GM19468 (cell line): ENCODE results near the gene HDAC4.

ENCODE experiments used
- ATAC-seq: cut with Tn5 transposase; IDR thresholded peaks from one replicate; pipeline ENCODE4 v1.9.1; 2021; ENCODE audit warnings: mild to moderate bottlenecking, moderate library complexity, moderate number of reproducible peaks; ENCODE audit not compliant: unreplicated experiment; ENCODE audit errors: extremely low read depth

The HDAC4 gene

DNA sequence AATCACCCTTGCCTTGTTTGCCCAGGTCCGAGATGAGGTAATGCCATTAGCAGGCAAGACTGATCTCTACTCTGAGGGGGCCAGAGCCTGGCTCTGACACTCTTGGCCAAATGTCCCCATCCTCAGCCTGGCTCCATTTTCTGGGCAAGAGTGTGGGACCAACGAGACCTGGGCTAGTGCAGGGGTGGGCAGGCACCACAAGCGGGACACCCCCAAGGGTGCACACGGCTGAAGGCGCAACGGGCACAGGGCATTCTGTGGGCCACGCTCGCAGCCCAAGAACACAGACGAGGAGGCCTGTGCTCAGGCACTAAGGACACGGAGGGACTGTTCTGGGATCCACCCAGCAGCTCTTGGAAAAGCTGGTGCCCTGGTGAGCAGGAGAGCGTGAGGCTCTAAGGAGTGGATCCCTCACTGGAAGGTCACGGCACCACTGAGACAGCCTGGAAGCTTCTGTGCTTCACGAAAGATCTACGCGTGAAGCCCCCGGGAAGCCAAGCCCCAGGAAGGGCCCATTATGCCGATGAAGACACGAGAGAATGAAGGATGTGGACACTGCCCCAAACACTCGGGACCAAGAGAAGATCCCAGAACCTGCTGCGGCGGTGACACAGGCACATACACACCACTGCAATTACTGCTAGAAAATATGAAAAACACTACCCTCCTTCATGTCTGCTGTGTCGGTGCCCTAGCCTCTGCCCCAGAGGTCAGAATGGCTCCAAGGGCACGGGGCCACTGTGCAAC is 138.2 kb downstream of the HDAC4 start:
- ATAC-seq, result no peak

DNA sequence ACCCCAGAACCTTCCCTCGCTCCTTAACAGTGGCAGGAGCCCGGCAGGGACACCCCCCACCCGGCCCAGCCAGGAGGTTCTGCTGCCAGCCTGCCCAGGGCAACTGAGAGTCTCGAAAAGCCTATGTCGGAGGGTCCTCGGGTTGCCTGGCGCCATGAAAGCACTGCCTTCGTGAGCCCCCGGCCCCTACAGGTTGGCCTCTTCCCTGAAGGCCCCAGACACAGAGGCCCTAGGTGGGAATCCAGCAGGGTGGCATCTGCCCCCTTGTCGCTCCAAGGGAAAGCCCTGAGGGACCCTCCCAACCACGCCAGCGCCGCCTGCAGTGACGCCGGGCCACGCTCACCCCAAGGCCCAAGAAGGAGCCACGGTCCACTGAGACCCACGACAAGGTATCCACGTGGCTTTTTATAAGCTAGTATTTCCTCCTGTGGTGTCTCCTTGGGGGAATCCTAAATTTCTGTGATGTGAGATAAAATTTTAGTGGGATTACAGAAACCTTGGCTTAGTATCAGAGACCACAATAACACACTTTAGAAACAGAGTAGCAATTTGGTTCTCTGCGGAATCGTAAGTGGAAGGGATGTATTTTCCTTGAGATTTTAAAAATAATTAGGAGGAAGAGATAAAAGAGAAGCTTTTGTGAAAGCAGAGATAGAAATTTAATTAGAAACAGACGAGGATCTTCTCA is 138.9 kb downstream of the HDAC4 start:
- ATAC-seq, result no peak

DNA sequence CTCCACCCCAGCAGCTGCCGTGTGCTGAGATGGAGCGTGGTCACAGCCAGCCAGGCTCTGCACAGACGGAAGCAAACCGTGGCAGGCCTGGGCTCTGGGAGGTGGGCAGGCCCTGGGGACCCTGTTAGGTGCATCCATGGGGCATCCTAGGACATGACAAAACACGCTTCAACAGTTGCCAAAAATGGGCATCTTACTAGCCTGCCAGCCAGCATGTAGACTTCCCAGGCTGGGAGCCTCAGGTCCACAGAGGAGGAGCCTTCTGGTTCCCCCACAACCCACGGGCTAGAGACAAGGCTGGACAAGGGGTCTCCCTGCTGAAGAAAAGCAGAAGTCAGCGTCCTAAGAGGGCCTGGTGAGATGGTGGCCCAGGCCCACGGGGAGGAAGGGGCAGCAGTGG is 139.5 kb downstream of the HDAC4 start:
- ATAC-seq, result no peak

DNA sequence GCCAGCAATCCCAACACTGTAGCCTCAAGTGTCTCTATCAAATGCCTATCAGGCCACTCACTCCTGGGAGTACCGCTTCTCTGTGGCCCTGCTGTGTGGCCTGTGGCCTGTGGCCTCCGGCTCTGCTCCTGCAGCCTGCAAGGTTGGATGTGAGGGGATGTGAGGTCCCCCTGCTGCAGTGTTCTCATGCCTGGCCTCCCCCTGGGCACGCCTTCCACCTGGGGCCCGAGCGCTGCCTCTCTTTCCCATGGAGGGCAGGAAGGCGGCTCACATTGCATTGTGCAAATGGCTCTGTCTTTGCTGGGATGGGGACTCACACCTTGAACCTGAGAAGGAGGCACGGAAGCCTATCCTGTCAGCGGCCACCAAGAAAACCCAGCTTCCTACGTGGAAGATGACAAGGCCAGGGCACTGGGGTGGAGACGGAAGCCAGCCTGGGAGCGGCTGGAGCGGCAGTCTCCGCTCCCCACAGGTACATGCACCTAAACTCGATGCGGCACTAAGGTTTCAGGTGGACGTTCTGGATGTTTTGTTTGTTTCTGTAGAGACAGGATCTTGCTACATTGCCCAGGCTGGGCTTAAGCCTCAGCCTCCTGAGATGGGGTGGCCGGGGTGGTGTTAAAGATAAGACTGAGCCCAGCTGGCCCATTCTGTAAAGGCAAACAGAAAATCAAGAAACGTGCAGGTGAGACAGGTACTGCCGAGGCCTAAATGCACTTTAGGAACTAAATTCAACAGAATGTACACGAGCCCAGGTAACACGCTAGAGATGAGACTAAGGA is 140.1 kb downstream of the HDAC4 start:
- ATAC-seq, result no peak

DNA sequence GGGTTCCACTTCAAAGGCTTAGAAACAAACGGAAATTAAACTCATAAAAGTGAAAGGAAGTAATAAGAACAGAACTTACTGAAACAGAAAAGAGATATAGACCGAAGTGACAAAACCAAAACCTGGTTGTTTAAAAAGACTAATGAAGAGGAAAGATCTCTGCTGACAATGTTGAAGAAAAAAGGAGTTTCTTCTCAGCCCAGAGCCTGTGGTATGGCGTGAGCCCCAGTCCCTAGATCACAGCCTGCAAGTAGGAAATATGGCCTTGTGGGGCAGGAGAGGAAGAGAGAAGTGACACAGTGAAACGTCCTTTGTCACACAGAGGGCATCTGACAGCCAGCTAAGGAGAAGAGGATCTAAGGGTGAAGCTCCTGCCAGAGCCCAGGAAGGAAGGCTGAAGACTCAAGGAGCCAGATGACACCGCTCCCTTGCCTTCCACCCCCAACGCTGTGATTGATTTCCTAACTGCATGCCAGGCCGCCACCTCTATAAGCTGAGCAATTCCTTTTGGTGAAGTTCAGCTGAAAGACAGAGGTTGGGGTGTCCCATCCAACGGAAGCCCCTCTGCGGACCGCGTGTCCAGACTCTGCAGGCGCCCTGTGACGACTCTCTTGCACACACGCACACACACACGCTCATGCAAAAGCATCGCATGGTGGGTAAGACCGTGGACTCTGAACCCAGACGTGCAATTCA is 141.1 kb downstream of the HDAC4 start:
- ATAC-seq, result no peak

DNA sequence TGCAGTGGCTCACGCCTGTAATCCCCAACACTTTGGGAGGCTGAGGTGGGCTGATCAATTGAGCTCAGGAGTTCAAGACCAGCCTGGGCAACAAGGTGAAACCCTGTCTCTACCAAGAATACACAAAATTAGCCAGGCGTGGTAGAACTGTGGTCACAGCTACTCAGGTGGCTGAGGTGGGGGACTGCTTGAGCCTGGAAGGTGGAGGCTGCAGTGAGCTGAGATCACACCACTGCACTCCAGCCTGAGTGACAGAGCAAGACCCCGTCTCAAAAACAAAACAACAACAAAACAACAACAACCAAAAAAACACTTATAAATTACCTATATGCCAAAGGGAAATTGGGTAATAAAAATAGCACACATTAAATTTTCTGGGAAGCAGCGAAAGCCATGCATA is 141.6 kb downstream of the HDAC4 start:
- no peak for ATAC-seq

DNA sequence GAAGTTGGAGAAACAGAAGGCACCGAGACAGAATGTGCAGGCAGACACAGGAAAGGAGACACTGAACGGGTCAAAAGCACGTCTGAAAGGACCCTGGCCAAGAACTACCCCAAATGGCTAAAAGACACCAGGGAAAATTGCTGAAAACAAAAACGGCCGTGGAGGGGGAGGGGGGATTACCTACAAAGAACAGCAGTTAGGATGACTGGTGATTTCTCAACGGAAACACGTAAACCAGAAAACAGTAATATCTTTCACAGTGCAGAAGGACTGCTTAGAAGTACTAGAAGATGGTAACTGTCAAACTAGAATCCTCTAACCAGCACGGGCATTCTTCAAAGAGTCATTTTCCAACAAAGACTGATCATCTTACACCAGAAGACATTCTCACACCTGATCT is 142.6 kb downstream of the HDAC4 start:
- no peak for ATAC-seq

DNA sequence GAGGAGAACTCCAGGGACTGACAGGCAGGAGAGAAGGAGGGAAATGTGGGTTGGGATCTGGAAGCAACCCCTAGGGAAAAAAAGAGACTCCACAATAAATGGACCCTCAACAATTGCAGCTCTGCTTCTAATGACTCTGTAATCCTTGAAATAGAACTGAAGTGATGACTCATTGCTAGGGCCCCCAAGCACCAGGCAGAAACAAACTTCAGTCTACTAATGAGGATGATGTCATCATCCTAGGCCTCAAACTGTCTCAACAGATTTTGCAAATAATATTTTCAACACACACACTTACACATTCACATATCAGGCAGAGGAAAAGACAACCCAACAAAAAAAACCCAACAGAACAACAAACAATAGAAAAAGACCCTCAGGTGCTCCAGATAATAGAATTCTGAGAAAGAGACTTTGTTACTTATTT is 143.3 kb downstream of the HDAC4 start:
- no peak for ATAC-seq

DNA sequence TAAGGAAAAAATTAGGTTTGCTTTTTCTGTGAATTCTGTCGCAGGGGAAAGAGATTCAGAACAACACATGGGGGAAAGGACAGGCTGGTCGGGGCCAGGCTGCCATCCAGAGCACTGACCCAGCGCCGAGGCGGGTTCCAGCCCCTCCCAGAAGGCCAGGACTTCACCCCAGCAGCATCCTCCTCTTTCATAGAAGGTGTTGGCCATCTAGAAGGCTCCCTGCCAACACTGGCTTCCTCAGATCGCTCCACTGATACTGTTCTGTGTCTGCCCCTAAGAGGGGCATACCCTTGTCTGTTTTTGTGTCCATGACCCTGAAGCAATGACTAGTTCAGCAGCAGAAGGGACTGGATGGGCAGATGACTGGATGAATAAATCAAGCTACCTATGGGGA is 144.5 kb downstream of the HDAC4 start:
- no peak for ATAC-seq

DNA sequence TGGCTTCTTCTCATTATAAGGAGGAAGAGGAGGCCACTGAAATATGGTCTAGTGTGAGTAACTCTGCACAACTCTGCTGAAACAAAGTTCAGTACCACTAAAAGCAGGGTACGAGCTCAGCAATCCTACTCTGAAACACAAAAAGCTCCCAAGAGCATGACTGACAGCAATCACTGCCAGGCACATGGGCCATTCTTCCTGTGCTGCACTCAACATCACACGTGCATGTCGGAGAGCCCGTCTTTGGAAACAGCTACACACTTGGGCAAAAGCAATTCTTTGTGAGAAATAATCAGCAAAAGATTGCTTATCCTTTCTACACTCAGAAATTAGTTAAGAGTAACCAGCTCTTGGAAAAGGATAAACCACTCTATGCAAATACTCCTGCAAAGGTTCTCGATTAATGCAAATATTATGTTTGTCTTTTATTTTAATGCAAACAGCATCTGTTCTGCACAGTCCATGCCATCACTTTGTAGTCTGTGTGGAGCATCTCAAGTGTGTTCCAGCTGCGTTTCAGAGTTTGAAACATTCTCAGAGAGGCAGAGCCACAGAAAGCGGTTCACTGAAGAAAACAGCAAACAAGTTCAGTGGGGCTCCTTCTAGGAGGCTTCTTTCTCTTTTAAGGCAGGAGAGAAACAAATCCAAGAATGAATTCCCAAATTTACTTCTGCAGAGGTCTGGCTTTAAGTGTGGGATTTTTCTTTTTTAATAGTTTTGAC is 145.0 kb downstream of the HDAC4 start:
- ATAC-seq, result no peak

DNA sequence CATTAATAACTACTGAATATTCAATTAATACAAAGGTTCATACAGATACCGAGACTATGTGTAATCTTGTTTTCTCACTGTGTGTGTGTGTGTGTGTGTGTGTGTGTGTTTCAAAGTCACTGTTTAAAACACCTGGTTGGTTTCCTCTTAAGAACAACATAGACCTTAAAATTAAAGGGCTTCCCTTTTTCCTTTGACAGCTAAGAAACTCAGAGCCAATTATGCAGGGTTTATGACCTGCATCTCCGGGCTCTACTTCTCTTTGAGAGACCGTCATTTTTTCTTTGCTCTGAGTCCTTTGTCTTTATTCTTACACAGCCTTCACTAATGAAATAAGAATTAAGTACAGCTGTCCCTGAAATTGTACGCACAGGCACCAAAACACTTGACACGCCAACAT is 145.6 kb downstream of the HDAC4 start:
- ATAC-seq, result no peak

DNA sequence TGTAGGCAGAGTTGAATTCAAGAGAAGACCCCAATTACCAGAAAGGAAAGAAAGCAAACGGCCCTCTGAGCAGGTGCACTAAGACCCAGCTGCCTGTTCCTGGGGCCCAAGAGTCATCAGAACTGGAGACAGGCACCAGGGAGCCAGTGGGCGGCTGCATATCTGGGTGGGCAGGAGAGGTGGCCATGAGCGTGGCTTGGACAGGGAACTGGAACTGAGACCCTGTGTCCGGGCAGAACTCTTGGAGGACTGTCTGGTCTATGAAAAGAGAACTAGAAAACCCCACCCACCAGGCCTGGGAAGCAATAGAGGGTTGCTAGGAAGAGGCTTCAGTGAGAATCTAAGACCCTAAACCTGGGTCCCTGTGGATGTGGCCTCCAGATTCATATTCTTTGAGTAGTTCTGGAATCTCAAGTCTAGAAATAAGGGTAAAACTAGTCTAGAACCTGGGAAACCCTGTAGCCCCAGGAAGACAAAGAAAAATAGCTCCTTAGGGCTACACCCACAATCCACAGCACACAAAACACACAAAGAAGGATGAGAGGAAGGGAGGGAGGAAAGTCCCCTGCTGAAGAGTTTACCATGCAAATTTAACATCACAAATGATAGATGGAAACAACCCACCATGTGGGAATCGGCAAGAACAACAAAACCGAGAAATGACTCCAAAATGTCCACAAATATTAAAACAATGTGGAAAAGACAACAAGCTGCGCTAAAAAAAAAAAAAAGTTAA is 147.0 kb downstream of the HDAC4 start:
- no peak for ATAC-seq

DNA sequence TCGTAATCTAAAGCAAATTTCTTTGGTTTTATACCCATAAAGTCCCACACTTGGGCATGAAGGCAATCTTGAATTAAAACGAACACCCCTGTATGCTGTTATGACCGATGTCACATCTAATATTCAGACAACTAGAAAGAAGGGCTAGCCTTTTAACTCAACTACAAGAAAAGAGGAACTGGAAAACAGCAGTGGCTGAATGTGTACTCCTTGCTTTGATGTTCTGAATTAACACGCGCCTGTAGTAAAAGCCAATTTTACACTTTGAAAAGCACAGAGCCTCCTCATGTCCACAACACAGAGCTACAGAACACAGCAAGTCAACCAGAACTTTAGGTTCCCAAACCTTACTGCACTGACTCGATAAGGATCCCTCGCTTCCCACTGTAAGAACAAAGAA is 147.6 kb downstream of the HDAC4 start:
- peak; percentile 52 for ATAC-seq

DNA sequence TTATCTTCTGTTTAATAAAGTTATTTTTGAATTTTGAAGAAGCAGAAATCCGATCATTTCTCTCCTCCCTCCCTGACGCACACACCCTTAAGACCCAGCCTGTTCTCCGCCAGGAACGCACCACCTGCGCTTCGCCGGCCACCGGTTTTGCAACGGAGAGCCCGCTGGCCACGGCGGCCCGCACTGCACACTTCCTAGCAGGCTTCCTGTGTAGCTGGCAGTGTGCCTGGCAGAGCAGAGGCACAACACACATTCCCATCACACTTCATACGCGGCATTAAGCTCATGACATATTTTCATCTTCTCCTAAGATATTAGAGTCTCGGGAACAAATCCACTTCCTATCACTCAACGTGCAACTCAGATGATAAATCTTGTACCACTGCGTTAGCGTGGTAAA is 148.0 kb downstream of the HDAC4 start:
- ATAC-seq, result no peak

DNA sequence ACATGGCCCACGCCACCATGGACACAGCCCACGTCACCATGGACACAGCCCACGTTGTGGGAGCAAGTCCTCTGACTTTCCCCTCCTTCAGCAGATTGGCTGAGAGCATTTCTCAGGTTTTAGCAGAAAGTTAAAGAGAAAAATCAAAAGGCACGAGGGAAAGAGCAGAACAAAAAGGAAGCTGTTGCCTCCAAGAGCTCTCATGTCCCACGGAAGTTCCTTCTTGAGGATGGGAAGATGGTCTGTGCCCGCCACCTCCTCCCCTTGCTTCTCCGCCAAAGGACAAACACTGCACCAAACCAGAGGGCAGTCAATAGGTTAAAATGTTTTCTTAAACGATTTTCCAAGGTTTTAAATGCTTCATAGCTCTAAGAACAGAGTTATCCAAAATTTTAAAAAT is 148.4 kb downstream of the HDAC4 start:
- no peak for ATAC-seq

DNA sequence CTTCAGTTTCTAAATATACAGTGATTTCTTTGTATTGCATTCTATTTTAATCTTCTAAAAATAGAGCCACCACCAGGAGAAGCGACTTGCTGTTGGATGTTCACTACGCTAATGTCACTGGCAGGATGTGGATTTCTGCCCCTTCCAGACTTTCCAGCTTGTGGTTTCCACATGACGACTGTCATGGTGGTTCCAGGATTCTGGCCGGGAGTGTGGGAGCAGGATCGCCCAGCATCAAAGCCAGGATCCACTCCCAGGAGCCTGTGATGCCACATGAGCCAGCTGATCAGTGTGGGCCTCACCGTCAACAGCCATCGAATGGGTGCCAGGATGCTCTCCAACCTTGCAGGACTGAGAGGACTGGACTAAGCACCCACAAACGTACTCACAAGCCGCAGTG is 148.8 kb downstream of the HDAC4 start:
- ATAC-seq, result no peak

DNA sequence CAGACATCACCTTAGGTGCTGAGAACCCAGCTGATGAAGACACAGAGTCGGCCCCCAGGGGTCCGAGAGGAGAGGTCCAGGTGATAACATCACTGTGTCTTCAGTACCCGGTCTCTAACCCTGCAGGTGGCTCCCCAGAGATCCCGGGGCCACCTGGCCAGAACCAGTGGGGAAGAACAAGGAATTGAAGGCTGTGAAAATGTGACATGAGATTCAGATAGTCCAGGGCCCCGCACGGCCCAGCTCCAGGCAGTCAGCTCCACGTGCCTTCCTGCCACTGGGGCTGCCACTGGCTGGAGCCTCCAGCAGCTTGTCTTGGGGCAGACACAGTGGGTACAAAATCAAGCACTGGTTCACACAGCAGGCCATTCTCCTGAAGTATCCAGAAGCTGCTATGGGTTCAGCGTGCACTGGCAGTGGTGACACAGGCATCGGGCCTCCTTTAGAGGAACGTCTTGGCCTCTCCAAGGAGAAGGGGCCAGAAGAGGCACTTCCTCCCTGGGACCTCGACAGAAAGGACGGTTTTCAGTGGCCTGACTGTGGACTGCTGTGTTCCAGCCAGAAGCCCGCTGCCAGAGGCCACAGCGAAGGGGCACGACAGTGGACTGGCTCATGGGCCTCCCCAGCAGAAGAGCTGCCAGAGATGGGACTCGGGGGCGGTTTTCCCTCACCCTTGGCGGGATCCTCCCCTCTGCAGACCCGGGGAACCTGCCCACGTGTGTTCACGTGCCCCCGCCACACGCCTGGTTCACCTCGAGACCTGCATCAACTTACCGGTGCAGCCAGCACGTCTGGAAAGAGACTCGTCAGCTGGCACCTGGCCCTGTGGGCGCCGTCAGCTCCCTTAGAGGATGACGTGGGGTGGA is 150.4 kb downstream of the HDAC4 start:
- no peak for ATAC-seq

DNA sequence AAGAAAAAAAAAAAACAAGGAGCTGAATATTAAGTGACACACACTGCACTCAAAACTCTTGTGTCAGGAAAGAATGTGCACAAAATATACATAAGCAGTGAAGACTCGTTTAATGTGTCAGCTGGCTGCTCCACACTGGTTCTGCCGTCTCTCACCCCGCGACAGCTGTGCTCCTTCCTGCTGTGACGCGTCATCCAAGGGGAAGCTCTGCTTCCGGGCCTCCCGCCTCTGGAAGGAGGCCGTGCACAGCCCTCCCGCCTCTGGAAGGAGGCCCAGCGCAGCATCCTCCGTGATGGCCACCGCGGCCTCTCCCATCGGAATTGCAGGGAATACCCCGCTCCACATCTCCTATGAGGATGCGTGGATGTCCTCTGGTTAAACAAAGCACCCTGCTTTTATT is 151.0 kb downstream of the HDAC4 start:
- no peak for ATAC-seq
